ENCODE measurements around the gene XCL1.

XCL1 gene

DNA sequence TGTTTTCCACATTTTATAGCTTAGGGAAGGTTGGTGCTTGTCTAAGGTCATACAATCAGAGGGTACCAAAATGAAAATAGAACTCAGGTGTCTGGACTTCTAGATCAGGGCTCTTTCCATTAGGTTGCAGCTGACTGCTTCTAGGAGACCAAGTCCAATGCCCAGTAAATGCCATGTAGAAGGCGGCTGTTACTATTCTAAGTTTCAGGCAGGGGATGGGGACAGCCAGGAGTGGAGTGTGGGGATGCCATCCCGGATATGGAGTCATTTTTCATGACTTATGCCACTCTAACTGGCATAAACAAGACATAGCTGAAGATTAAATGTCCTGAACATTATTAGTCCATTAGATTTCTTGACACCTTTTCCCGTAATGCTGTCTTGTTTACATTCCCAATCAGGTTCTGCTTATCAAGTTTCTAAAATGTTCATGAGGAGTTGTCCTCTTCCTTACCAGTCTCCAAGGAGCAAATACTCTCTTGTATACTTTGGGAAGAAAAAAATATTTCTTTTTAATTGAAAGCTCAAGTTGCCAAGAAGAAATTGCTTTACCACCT is 31.5 kb downstream of the XCL1 start:
- no peak for DNase-seq

DNA sequence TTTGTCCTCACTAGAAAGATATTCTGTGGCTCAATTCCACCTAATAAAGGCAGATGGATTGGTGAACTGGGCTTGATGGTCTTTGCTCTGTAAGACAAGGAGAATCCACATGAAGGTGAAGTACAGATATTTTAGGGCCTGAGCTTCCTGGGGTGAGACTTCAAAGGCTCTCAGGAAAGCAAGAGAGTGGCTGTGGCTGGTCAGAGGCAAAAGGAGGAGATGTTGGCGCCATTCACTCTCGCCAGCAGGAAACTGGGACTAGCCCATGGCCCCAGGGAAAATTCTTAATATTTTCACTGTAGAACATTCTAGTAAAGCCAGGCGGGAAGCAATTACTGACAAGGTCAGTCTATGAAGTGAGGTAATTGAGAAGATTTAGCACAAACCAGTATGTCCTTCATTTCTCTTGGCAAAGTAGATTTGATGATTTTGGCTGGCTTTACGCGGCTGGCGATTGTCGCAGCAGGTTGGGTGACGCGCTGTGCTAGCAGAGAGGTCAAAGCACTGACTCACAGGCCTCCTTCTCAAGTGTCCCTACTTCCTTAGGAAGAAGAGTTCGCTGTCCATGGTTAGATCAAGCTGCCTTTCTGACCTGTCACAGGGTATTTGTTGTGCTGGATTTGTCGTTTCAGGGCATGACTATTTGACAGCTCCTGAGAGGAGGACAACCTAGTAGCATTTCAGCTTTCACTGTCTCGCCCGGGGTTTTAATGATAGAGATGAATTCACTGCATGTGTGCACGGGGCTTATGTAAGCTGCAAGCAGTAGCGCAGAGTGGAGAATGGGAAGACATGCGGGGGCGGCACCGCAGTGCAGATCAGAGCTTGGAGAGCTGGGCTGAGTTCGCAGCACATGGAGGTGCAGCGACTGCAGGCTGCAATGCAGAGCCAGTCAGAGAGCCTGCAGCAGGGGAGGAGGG is 32.7 kb downstream of the XCL1 start:
- no peak for DNase-seq

DNA sequence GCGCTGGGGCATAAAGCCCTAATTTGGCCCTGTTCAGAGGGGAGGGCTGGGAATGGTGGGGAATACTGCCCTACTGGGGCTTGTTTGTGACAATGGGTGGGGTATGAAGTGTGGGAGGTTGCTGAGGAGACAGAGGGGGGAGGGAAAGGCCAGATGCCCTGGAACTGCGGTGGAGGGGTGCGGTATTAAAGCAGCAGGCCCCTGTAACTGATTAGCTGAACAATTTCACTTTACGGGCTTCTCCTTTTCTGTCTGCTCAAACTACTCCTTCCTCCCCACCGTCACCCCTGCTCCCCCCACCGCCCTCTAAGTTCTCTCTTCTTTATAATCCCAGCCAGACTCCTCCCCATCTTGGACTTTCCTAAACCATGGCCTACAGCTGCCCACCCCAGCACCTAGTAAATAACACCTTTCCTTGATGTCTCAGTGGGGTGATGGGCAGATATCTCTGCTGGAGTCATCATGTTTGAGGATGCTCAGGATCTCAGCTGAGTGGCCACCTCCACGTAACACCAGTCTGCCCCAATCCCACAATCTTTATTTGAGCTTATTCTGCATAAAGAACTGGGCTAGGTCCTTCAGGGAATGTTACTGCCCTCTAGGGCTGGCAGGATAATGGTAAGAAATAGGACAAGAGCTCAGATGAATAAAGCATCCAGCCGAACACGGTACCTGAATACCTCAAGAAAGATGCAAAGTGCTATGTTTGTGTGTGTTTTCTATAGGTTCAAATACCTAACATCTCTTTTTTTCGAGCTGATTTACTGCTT is 33.5 kb downstream of the XCL1 start:
- DNase-seq, result no peak

DNA sequence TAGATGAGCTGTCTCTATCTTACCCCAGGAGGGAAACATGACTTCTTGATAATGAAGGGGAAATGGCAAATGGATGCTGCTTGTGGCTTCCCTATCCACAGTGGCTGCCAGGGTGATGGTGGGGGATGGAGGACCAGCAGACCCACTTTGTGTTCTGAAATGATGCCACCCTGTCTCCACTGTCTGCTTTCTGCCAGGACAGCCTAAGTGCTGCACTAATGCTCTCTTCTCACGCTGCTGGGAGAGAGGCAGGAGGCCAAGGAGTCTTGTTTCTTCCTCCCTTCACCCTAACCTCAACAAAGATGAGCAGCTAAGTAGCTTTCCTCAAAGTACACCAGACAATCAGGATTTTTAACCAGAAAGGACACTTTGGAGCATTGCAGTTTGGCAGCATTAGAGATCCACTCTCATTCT is 36.6 kb downstream of the XCL1 start:
- DNase-seq, result no peak

DNA sequence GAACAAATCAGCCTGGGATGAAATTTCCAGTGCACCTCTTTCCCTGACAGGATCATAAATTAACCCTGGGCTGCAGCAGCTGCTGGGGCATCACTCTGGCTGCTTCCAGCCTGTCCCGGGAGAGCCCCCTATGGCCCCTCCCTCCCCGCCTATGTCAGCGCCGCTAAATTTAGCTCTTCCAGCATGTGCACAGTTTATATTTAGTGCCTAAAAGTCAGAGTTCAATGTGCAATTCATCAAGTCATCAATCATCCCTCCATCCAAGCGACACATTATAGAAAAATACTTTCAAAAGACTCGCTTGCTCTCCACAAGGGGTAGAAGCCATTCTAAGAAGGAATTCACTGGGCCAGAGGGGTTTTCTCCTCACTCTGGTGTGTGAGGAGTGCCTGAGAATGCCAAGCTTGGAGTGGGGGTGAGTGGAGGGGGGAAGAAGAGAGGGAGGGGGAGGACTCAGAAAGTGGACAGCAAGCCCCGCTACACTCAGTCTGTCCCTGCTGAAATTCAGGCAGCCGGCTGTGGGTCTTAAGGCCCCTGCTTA is 37.4 kb downstream of the XCL1 start:
- DNase-seq, result no peak

DNA sequence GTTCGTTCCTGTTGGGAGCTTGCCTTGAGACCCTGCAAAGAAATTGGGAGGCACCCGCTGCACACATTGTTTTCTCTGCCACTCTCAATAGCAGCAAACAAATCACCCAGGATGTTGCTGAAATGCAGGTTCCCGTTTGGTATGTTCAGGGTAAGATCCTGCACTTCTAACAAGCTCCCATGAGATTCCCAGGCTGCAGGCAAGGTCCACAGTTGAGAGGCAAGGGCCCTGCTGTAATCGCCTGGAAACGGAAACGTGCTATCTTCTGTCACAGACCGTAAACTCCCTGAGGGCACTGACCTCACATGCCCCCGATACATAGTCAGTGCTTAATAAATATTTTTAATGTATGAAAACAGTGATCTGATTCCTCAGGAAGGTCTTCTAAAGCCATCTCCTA is 37.8 kb downstream of the XCL1 start:
- DNase-seq, result no peak

DNA sequence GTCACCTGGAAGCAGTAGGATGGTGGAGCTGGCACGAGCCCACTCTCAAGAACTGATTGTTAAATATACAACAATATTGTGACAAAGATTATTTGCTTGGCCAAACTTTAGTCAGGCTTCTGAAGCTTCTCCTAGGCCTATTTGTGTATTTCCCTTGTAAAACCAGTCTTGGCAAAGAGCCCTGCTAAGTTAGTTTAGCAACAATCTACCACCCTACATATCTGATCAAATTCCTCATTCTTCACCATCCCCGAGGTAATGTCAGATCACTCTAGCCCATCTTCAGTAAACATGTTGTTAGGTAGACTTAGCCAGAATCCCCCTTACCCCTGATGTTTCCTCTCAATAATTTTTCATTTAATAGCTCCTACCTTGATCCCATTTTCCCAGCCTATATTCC is 39.6 kb downstream of the XCL1 start:
- DNase-seq, result no peak

DNA sequence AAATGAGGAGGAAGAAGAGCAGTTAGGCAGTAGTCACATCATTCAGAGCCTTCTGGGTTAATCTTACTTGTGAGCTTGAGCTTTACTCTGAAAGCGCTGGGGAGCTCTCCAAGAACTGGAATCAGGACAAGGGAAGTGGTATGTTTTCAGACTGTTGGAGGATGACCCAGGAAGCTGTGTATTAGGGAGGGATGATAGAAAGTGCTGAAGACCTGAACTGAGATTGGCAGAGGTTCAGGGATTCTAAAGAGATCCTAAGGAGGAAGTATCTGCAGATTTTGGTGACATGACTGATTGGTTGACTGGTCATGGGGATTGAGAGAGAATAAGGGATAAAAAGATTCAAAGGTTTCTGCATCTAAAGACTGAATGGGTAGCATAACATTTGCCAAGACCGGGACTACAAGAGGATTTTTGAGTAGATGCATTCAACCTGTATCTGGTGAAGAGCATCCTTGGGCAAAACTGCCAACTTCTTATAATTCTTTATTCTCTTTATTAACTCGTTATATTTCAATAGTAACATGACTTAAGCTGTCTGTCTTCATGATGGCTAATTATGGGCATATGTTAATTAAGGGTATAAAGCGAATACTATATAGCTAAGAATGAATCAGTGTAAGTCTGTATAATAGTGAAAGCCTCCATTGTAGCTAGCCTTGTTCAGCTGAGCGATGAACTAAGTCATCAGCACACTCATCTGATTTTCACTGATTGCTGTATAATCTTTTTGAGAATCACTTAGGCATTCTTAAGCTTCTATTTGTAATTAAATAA is 41.8 kb downstream of the XCL1 start:
- no peak for DNase-seq

DNA sequence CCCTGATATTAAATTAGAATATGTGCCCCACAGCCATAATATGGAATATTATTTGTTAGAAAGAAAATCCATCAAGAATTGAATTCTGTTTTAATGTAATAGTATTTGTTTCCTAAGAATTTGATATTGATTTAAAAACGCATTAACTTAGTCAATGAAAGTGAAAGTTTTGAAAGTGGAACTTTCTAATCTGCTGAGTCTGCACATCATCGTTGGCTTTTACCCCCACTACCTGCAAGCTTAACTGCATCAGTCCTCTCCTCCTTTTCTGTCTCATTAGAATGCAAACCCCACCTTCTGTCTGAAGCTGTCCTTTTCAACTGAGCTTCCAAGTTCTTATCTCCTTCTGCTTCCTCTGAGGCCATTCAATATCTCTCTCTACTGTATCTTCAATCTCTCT is 42.5 kb downstream of the XCL1 start:
- no peak for DNase-seq

DNA sequence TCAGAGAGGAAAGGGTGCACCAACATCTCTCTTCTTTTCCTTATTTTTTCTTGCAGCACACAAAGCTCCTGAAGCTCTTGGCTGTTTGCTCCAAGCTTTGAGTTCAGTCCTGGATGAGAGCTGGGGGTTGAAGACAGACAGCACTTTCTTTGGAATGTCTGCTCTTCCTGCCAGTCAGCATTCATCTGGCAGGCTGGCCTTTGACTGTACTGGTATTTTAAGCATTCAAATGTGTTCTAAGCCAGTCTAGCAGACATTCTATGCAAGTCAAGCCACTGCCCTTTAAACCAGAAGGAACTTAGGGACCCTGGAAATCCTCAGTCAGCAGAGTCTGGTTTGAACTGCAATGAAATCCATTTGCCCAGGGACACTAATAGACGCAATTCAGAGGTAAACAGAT is 45.0 kb downstream of the XCL1 start:
- no peak for DNase-seq

DNA sequence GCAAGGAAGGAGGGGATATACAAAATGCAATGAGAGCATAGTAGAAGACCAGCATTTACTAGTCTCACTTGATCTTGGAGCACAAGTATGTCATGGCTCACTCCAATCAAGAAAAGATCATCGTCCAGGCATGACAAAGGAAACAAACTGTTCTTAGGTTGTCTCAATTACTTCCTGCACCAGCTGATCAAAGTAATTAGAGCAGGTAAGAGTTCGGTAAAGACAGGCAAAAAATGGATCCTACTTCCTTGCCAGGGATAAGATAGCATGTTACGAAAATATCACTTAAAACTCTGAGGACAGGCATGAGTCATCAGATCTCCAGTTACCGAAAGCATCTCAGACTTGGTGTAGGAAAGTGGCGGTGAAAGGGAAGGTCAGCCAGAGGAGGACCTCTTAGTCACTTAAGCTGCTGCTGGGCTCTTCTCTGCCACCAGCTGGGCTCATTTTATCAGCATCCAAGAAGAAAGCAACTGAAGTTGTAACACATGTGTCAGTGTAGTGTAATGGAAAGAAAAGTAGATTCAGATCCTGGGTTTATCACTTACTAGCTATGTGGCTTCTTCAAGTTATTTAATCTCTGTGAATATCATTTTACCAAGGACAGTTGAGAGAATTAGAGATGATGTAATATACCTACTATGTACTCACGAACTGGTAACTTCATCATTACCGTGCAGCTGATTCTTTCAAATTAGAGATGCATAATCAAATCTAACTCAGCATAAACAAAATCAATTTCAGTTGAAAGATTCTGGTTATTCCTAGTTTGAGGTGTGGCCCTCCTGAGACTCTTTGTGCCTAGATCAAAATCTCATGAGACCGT is 46.8 kb downstream of the XCL1 start:
- no peak for DNase-seq

DNA sequence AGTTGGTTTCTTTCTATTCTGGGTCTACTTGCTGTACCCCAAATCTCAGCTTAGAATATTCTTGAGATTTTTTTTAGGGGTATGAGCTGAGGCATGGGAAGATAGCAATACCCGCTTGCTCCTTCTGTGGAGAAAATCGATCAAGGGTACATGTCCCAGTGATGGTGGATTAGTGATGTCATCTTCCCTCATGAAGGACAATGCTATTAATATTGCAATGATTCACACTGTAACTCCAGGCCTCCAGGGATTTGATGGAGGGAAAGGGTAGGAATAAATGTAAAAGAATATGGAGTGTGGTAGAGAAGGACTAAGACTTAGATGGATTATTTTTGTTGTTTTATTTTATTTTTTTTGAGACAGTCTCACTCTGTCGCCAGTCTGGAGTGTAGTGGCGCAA is 47.4 kb downstream of the XCL1 start:
- DNase-seq, result no peak

DNA sequence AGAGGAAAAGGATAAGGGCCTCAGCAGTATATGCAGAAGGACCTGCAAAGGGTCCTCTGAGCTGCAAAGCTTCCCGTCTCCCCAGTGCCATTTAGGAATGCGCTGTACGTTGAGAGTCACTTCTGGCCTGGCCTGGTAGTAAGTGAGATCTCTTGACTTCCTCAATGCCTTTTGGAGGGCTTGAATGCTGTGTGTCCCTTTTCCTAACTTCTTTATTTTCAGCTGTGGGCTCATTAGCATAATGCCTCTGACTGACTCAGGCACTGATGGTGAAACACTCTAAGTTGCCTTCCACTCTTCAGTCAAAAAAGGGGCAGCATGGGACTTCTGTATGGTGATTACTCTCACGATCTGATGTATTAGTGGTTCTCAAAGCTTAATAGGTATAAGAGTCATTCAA is 49.9 kb downstream of the XCL1 start:
- no peak for DNase-seq

DNA sequence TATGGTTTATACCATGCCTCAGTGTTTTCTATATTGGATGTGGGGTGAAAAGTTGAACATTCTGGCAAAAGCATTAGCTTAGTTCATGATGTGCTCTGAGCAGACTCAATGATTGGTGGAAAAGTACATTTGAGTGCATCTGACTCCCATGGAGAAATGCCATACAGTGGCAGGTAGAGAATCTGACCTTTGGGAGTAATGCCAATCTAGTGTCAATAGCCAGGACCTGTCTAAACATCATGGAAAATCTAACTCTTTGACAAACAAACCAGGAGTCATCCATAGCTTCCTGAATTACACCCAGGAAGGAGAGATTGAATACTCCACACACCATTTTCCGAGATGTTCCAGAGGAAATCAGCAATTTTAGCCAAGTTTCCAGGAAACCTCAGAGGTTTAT is 51.0 kb downstream of the XCL1 start:
- DNase-seq, result no peak

DNA sequence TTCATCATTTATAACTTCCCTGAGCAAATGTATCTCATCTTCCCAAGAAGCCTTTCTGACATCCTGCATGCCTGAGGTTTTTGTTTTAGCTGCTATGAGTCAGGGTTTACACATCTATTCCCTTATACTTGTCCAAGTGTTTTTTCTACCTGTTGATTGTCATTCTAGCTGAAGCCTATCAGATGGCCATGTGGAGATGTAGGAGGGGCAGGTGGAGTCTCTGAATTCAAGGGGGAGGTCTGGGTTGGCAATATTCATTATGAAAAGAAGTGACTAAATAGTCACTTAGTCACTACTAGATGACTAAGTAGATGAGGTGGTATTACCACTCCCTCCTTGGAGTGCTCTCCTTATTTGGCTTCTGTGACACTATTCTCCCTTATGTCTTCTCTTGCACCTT is 52.4 kb downstream of the XCL1 start:
- DNase-seq, result no peak

DNA sequence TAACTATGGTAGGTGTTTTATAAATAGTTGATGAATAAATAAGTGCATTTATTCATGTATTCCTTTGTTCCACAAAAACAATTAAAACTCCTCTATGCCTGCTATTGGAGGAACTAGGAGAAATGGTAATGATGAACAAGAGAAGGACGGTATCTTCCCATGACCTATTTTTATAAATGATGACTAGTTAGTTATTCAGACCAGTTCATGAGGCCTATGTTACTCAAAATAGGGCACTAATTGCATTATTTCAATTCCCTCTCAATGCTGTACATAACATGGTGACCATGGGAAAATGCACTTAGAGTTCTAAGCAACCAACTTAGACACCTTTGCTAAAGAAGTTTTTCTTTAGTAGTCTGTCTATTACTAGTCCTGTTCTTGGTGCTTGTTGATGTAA is 53.1 kb downstream of the XCL1 start:
- DNase-seq, result no peak
